Measurements from ENCODE around the gene PLEK.
A peak's percentile ranks its signal among the peaks of the same experiment; 100 is the strongest.

PLEK gene

DNA sequence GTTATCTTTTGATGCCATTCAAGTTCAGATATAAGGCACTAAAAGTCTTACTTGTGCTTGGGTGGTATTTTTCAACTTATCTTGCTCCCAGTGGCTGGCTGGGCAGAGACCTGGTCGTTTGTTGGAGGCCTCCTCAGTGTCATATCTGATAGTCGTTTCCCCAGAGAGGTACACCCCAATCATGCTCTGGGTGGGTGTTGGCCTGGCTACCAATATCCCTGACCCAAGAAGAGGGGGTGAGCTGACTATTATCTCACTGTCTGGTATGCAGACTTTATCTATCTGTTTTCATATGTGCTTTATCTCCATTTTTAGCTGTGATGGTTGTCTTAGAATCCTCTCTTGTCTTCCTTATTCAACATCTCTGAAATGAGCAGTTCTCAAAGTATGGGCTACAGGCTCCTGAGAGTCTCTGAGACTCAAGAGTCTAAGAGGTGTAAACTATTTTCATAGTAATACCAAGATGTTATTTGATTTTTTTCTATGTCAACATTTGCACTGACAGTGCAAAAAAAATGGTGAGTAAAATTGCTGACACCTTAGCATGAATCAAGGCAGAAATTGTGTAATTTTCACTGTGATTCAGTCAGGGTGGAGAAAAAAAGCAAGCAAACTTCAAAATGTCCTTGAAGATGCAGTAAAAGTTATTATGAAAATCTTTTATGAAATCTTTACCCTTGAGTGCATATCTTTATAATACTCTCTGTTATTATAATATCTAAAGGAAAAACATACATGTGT, 12.3 kb upstream of the PLEK start:
- DNase-seq (ENCODE audit: low read depth) = peak; percentile 10
- TF ChIP-seq, protein P1, sequence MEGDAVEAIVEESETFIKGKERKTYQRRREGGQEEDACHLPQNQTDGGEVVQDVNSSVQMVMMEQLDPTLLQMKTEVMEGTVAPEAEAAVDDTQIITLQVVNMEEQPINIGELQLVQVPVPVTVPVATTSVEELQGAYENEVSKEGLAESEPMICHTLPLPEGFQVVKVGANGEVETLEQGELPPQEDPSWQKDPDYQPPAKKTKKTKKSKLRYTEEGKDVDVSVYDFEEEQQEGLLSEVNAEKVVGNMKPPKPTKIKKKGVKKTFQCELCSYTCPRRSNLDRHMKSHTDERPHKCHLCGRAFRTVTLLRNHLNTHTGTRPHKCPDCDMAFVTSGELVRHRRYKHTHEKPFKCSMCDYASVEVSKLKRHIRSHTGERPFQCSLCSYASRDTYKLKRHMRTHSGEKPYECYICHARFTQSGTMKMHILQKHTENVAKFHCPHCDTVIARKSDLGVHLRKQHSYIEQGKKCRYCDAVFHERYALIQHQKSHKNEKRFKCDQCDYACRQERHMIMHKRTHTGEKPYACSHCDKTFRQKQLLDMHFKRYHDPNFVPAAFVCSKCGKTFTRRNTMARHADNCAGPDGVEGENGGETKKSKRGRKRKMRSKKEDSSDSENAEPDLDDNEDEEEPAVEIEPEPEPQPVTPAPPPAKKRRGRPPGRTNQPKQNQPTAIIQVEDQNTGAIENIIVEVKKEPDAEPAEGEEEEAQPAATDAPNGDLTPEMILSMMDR (conservative IDR thresholded peaks at IDR 0.05; ENCODE audit: low read depth, low read length) = no peak
- H3K4me3 ChIP-seq (ENCODE audit: low read depth, low read length) = no peak overlapping the region

DNA sequence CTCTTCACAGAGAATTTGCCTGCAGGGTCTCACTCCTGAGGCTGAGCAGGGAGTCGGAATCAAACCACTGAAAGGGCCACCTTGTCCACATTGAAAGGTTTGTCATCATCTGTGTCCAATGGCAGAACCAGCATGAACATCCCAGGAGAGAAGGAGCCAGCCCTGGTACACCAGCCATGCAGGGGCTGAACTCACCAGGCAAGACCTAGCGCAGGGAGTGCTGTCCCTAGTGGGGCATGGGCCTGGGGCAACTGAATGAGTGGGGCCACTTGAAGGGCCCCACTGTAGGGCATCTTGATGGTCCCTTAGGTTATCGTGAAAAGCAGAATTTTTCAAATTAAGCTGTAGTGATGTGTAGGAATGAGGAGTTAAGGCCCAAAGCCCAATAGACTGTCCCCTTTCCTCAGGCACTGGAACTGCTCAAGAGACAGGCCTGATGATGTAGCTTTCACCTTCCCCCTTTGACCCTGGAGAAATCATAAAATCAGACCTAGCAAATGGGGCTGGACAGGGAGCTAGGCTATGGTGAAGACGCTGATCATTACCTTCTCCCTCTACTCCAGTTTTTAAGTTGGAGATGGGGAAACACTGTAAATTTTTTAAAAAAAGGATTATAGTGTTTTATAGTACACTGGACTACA, 8.4 kb upstream of the PLEK start:
- TF ChIP-seq, protein P1 (conservative IDR thresholded peaks at IDR 0.05; ENCODE audit: low read depth, low read length) = no peak
- no peak for DNase-seq (ENCODE audit: low read depth)
- no peak overlapping the region for H3K4me3 ChIP-seq (ENCODE audit: low read depth, low read length)

DNA sequence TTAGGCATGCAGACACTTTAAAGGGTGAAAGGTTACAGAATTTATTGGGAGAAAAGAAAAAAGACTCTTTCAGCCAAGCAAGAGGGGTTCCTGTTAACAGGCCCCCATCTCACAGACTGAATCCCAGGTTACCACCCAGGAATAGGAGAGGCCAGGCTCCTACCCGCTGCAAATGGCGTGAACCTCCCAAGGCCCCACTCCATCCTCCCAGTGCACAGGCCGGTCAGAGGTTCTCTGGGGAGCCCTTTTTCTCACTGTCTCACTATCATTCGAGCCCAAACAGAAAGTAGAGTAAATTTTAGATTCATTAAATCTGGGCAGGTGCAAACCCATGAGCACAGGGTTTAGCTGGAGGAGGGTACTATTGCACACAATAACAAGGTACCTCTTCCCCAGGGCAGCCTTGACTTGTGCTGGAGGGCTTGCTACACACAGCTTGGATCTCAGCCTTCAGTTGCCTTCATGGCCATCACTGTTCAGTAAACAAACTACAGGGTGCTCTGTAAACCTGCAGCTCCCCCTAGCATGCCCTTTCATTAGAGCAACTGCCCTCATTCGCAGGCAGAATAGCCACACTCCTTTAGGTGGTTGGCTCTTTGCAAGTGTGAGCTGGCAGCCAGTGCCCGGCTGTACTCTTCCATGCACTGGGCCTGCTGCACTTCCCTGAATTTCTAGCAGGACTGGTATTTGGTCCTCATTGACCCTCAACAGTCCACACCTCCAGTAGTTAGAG, 7.3 kb upstream of the PLEK start:
- peak; percentile 76 for DNase-seq (ENCODE audit: low read depth)
- H3K4me3 ChIP-seq (ENCODE audit: low read depth, low read length) = no peak overlapping the region
- TF ChIP-seq, protein P1 (conservative IDR thresholded peaks at IDR 0.05; ENCODE audit: low read depth, low read length) = peak; percentile 75

DNA sequence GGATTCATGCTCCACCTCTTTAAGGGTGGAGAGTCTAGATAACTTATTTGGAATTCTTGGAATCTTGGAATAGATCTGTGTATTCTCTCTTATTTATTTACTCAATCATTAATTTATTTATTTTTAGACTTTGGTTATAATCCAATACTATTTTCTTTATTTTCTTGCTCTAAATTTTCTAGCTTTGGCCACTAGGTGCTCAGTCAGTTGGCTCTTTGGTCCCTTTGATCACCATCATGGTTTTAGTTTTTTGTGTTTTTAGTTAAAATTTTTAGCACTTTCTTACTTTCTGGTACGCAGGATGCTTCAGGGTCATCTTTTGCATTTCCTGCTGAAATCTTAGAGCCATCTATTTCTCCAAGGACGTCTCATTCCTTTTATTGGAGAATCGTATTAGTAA, 5.2 kb upstream of the PLEK start:
- TF ChIP-seq, protein P1 (conservative IDR thresholded peaks at IDR 0.05; ENCODE audit: low read depth, low read length) = peak; percentile 52
- DNase-seq (ENCODE audit: low read depth) = no peak
- H3K4me3 ChIP-seq (ENCODE audit: low read depth, low read length) = no peak overlapping the region

DNA sequence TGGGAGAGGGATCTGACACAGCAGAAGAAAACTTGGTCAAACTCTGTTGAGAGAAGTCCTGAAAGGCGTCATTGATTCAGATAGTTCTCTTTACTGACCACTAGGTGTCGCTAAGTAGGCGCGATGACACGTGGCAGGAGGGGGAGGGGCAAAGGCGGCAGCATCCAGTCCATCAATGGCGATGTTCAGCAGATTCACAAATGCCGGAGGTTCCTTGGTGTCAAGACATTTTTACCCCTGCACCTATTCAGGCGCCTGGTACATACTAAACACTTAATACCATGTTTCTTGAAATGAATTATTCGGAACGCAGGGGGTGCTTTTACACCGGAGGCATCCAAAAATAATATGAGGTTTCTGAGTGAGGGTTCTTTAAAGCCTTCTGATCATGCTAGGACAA, 3.0 kb upstream of the PLEK start:
- no peak overlapping the region for H3K4me3 ChIP-seq (ENCODE audit: low read depth, low read length)
- TF ChIP-seq, protein P1 (conservative IDR thresholded peaks at IDR 0.05; ENCODE audit: low read depth, low read length) = peak; percentile 81
- DNase-seq (ENCODE audit: low read depth) = peak; percentile 81

DNA sequence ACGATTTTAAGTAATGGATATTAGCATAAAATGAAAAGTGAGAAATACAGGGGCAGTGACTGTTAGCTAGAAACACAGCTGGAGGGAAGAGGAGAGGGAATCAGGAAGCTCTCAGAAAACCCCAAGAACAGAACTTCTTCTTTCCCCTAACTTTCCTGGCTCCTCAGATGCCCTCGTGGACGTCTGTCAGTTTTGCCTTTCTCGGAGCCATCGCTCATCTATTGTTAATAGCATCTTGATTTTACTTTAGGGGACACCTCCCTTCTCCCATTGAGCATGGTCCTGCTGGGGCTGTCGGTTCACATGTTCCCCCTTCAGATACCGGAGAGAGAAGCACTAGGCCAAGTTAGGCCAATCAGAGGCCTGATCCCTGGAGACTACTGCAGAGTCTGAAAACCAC, 2.3 kb upstream of the PLEK start:
- no peak for DNase-seq (ENCODE audit: low read depth)
- TF ChIP-seq, protein P1 (conservative IDR thresholded peaks at IDR 0.05; ENCODE audit: low read depth, low read length) = no peak
- H3K4me3 ChIP-seq (ENCODE audit: low read depth, low read length) = no peak overlapping the region
